MG63 (cell line): ENCODE results near the gene HSPA12A. TPM values are rescaled to one million over a fixed set of nuclear protein-coding genes. Genes with fewer than 3 reads are reported as not detected.
"Not testable (repeated sequence)": the region's sequence is repeated elsewhere in the genome, so short reads cannot be mapped to it uniquely, and the experiment has no call there.

Experiments used
- DNase-seq: peaks from one replicate; pipeline ENCODE4 v3.0.0-alpha.2; 2020
- H3K27me3 ChIP-seq: fragments of 250-450 bp; sonication (Bioruptor Pico); 2 replicates; pipeline ENCODE4 v1.5.1; 2020; ENCODE audit warnings: mild to moderate bottlenecking, moderate library complexity
- H3K36me3 ChIP-seq: fragments of 250-450 bp; sonication (Bioruptor Pico); 2 replicates; pipeline ENCODE4 v1.5.1; 2020; ENCODE audit warnings: mild to moderate bottlenecking, moderate library complexity
- H3K4me3 ChIP-seq: fragments of 250-450 bp; sonication (Bioruptor Pico); 2 replicates; pipeline ENCODE4 v1.5.1; 2020; ENCODE audit warnings: mild to moderate bottlenecking, moderate library complexity
- H3K9me3 ChIP-seq: fragments of 250-450 bp; sonication (Bioruptor Pico); 2 replicates; pipeline ENCODE4 v1.5.1; 2020; ENCODE audit warnings: mild to moderate bottlenecking, moderate library complexity
- total RNA-seq: library from RNA; depleted of rRNA; stranded (reverse); fragments of >200 nt; shearing (Covaris generic); gene quantifications from 2 replicates; pipeline ENCODE4 v1.2.3, GENCODE V29; 2014; ENCODE audit warnings: low replicate concordance

HSPA12A gene
- total RNA-seq, 1 experiment from 2014 or later = 2.8 TPM

DNA sequence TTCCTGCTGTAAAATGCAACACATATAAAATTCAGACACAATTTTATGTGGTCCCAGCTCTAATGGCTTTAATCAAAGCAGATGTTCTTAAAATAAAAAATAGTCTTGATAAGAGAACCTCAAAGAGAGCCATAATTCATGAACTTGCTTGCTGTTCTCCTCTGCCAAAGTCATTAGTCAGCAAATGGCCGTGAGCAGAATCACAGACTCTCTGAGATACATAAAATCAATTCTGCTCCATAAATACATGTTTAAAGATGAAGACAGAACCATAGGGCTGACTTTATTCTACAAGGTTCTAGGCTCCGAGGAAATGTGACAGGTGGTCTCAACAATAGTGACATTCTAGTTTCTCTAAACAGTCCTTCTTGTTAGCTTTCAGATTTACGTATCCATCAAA lies 29.8 kb downstream of the HSPA12A start:
- Histone ChIP-seq H3K27me3 (no peaks in the 10 kb centered on the region), H3K36me3 (no peaks in the 10 kb centered on the region), H3K9me3 (no peaks in the 10 kb centered on the region), H3K4me3 (no peak overlapping the region)
- no peak for DNase-seq

DNA sequence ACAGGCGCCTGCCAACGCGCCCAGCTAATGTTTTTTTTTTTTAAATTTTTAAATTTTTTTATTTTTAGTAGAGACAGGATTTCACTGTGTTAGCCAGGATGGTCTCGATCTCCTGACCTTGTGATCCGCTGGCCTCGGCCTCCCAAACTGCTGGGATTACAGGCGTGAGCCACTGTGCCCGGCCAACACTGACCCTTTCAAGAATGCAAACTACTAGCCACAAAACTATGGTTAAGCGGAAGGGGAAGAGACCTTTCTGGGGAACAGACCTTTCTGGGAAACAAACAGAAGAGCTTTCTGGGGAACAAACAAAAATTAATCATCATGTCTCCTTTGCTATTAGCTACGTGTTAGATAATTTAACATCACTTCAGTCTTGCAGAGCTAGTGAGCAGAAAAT lies 30.6 kb downstream of the HSPA12A start:
- not testable (repeated sequence) for H3K36me3 ChIP-seq, H3K4me3 ChIP-seq, H3K27me3 ChIP-seq, DNase-seq, H3K9me3 ChIP-seq

DNA sequence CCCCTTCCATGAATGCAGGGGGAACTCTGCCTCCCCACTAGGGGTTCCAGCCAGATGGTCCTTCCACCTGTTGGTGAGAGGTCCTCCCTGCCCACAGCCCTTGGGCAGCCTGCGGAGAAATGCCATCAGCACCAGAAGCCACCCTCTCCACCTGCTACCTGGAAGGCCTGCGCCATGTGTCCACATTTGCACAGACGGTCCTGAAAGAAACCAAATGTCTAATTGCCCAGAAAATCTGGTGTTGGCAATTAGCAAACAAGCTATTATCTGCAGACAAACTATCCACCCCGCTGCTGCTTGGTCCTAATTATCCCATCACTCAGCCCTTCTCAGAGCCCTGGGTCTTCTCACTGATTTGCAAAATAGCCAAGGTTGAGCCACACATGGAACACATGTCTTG lies 32.3 kb downstream of the HSPA12A start:
- Histone ChIP-seq H3K36me3 (no peaks in the 10 kb centered on the region), H3K27me3 (no peaks in the 10 kb centered on the region), H3K4me3 (no peak overlapping the region), H3K9me3 (no peaks in the 10 kb centered on the region)
- no peak for DNase-seq

DNA sequence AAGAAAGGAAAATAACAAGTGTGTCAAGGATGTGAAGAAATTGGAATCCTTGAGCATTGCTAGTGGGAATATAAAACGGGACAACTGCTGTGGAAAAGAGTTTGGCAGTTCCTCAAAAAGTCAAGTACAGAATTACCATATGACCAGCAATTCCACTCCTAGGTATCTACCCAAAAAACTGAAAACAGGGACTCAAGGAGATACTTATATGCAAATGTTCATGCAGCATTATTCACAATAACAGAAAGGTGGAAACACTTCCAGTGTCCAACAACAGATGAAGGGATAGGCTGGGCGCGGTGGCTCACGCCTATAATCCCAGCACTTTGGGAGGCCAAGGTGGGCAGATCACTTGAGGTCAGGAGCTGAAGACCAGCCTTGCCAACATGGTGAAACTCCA lies 33.5 kb downstream of the HSPA12A start:
- no peaks in the 10 kb centered on the region for H3K9me3 ChIP-seq
- H3K27me3 ChIP-seq = no peaks in the 10 kb centered on the region
- H3K4me3 ChIP-seq = no peak overlapping the region
- no peaks in the 10 kb centered on the region for H3K36me3 ChIP-seq
- no peak for DNase-seq

DNA sequence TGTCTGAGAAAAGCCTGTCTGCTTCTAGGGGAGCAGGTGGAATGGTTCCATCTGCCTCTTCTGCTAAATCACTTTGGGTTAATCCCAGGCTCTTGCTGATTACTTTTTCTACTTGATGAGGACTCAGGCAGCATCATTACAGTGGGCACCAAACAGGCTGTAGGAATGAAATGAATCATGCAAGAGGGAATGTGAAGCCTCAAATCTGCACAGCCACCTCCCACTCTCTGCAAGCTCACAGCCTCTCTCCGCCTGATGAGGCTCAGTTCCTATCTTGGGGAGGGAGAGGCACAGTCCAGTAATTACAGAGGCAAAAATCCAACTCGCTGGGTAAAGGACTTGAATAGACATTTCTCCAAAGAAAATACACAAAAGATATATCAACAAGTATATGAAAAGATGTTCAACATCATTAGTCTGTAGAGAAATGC lies 34.0 kb downstream of the HSPA12A start:
- no peak overlapping the region for H3K4me3 ChIP-seq
- H3K36me3 ChIP-seq = no peaks in the 10 kb centered on the region
- DNase-seq = no peak
- no peaks in the 10 kb centered on the region for H3K27me3 ChIP-seq
- no peaks in the 10 kb centered on the region for H3K9me3 ChIP-seq

DNA sequence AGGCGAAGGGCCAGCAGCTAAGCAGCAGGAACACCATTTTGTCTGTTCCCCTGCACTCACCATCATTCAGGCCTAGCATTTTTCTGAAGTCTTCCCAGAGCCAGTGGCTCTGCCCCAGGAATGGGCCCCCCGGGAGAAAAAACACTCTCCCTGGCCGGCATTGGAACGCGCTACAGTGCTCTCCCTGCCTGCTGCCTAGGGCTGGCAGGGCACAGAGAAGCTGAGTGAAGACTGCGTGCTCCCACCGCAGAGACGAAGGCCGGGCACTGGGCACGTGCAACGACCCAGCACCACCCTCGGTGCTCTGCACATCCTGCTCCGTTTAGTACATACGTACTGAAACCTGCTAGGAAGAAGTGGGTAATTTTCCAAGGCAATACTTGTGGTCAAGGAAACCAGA lies 34.4 kb downstream of the HSPA12A start:
- Histone ChIP-seq H3K36me3 (no peaks in the 10 kb centered on the region), H3K9me3 (no peaks in the 10 kb centered on the region), H3K27me3 (no peaks in the 10 kb centered on the region), H3K4me3 (no peak overlapping the region)
- no peak for DNase-seq

DNA sequence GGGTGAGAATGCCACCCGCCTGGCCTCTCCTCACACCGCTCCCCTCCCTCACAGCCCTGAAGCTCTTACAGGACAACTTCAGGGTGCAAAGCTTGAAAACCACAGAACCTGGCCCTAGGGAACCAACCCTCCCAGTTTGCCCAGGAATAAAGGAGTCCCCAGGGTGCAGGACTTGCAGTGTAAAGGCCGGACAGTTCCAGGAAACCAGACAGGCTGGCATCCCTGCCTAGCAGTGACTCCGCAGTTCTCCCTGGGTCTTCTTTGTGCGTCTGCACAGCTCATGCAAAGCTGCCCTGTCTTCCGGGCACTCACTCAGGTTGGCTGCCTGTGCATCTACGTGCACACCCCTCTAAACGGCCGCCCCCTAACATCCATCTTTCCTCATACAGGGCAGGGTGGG lies 36.1 kb downstream of the HSPA12A start:
- H3K36me3 ChIP-seq = no peaks in the 10 kb centered on the region
- no peaks in the 10 kb centered on the region for H3K9me3 ChIP-seq
- no peak overlapping the region for H3K4me3 ChIP-seq
- no peaks in the 10 kb centered on the region for H3K27me3 ChIP-seq
- DNase-seq = no peak

DNA sequence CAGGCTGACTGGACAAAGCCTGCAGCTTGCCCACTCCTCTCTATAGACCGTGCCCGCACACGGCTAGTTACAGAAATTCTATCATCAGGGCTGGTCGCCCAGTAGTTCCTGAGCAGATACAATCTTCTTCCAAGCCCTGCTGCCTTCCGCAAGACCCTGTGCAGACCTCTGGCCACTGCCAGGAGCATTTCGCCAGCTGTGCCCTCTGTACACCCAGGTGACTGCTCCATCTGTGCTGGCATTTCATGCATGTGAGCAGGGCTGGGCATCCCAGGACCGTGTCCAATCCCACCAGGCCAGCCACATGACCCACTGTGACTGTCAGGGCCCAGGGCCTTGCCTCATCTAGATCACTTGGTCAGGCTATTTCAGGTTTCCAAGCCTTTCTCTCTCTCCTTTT lies 36.9 kb downstream of the HSPA12A start:
- DNase-seq = no peak
- no peaks in the 10 kb centered on the region for H3K27me3 ChIP-seq
- H3K36me3 ChIP-seq = no peaks in the 10 kb centered on the region
- no peak overlapping the region for H3K4me3 ChIP-seq
- H3K9me3 ChIP-seq = no peaks in the 10 kb centered on the region

DNA sequence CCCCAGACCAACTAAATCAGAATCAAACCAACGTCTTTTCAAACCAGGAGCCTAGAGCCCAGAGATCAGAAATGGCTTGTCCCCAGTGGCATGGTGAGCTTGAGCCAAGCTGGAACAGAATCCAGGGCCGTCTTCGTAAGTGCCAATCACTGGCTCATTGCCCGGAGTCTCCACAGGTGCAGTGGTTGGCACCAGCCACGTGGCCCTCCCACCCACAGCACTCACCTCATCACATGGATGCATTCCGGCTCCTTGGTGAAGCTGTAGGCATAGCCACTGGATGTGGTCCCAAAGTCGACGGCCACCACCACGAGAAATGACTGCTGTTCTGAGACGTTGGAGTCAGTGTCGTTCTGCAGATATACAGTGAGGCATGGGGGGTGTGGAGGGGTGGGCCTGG lies 37.4 kb downstream of the HSPA12A start:
- DNase-seq = no peak
- H3K36me3 ChIP-seq = no peaks in the 10 kb centered on the region
- H3K9me3 ChIP-seq = no peaks in the 10 kb centered on the region
- no peaks in the 10 kb centered on the region for H3K27me3 ChIP-seq
- no peak overlapping the region for H3K4me3 ChIP-seq

DNA sequence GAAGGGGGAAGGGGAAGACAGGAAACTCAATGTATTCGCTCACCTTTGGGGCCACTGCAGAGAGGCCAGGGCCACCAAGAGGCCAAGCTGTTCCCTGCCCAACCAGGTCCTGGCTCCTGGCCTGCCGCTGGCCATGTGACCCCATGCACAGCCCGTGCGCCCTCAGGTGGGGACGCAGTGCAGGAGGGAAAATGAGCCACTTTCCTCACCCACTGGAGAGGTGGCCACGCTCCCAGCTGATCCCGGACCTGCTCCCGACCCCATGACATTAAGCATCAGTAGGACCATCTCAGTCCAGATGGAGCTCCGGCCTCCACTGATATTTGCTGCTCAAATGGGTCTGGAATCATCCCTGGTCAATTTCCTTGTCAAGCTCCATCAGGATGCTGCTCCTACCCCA lies 40.2 kb downstream of the HSPA12A start:
- Histone ChIP-seq H3K9me3 (no peaks in the 10 kb centered on the region), H3K4me3 (no peak overlapping the region), H3K27me3 (no peaks in the 10 kb centered on the region), H3K36me3 (no peaks in the 10 kb centered on the region)
- no peak for DNase-seq

DNA sequence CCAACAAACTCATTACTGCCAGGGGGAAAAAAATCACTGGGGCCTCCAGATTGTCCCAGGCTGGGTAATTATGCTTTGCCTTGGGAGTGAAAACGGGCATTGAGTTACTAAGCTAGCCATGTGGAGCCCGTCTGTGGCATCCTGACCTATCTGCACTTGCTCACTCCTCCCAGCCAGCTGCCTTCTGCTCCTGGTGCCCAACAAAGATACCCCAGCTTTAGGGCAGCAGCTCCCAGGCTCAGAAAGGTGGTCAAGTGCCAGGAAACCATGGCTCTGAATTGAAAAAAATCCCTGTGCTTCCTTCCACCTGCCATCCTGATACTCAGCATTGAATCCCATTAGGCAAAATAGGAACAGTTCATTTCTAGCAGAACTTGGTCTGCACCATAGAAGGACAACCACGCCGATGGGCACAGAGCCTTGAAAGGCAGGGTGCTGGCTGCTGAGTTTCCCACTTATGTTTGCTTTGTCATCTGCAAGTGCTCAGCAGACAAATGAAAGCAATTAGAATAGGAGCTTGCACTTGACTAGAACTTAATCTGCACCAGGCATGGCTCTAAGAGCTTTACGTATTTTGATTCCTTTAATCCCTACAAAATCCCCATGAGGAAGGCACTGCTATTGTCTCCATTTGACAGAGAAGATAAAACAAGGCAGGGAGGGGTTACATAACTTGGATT lies 42.8 kb downstream of the HSPA12A start:
- Histone ChIP-seq H3K4me3 (no peak overlapping the region), H3K27me3 (no peaks in the 10 kb centered on the region), H3K9me3 (no peaks in the 10 kb centered on the region), H3K36me3 (no peaks in the 10 kb centered on the region)
- DNase-seq = no peak

DNA sequence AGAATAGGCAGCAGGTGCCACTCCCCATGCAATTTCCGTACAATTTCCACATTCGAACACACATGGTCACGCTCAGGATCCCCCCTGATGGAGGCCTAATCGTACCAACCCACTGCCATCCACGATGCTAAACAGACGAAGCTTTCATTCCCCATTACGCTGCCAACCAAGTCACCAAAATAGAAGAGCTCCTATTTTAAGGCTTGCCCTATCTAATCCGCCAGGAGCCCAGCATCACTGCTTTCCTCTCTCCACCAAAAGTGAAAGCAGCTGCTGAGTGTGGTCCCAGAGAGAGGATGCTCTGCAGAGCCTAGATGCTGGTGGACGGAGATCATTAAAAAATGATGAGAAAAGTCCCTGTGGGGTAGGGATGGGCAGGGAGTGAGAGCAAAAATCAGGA lies 43.3 kb downstream of the HSPA12A start:
- no peak for DNase-seq
- Histone ChIP-seq H3K9me3 (no peaks in the 10 kb centered on the region), H3K4me3 (no peak overlapping the region), H3K27me3 (no peaks in the 10 kb centered on the region), H3K36me3 (no peaks in the 10 kb centered on the region)

DNA sequence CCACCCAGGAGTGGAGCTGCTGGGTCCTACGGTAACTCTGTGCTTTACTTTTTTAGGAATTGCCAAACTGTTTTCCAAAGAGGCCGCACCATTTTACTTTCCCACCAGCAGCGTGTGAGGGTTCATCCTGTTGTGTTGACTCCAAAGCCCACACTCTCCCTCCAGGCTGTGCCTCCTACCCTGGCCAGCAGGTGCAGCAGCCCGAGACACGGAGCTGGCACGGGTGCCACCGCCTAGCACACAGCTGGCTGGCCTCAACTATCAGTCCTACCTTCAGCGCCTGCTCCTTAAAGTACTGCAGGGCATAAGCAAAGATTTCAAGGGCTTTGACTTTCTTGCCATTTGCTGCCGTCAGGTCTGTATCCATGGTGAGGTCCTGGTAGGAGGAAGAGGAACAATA lies 44.0 kb downstream of the HSPA12A start:
- H3K9me3 ChIP-seq = no peaks in the 10 kb centered on the region
- no peaks in the 10 kb centered on the region for H3K36me3 ChIP-seq
- H3K4me3 ChIP-seq = no peak overlapping the region
- H3K27me3 ChIP-seq = no peaks in the 10 kb centered on the region
- DNase-seq = no peak

DNA sequence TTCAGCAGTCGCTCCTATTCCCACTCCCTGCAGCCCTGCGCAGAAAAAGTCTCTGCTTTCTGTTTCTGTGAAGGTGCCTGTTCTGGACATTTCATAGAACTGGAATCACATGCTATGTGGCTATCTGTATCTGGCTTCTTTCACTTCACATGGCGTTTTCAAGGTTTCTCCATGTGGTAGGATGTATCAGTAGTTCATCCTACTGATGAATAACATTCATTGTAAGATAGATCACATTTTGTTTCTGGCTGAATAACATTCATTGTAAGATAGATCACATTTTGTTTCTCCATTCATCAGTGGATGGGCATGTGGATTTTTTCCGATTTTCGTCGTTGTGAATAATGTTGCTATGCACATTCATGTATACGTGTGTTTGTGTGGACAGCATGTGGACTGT lies 44.5 kb downstream of the HSPA12A start:
- no peak for DNase-seq
- H3K27me3 ChIP-seq = no peaks in the 10 kb centered on the region
- H3K36me3 ChIP-seq = no peaks in the 10 kb centered on the region; the same call in 1 of the 2 replicates
- no peak overlapping the region for H3K4me3 ChIP-seq
- H3K9me3 ChIP-seq = no peaks in the 10 kb centered on the region

DNA sequence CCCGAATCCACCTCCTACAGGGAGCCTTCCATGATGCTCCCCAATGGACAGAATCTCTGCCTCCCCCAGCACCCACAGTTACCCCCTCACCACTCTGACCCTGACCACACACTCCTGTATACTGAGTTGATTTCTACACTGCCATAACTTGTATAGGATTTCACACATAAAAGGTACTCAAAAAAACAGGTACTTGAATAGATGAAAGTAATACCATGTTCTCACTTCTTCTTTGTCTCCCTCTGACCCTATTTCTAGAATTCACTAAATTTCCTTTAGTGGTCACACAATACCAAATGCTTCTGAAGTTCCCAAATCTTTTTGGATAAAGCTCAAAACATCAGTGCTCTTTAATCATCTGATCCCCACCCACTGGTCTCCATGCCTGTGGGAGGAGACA lies 45.4 kb downstream of the HSPA12A start:
- no peak overlapping the region for H3K4me3 ChIP-seq
- H3K36me3 ChIP-seq = no peaks in the 10 kb centered on the region; the same call in 1 of the 2 replicates
- H3K9me3 ChIP-seq = no peaks in the 10 kb centered on the region
- no peak for DNase-seq
- H3K27me3 ChIP-seq = no peaks in the 10 kb centered on the region

DNA sequence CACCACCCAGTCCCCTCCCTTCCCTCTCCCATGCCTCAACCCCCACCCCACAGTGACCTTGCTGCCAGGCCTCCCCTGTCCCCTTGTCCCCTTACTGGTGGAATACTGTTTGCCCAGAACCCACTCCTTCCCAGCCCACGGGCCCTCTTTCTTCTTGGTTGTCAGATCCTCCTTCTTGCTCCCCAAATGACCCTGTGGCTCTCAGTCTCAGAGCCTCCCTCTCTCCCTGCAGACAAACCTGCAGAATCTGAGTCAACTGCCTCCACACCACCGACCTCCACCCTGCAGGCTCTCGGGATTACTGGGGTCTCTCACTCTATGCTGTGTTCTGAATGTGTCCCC lies 47.5 kb downstream of the HSPA12A start:
- Histone ChIP-seq H3K9me3 (no peaks in the 10 kb centered on the region), H3K36me3 (no peaks in the 10 kb centered on the region; the same call in 1 of the 2 replicates), H3K27me3 (no peaks in the 10 kb centered on the region), H3K4me3 (no peak overlapping the region)
- no peak for DNase-seq

DNA sequence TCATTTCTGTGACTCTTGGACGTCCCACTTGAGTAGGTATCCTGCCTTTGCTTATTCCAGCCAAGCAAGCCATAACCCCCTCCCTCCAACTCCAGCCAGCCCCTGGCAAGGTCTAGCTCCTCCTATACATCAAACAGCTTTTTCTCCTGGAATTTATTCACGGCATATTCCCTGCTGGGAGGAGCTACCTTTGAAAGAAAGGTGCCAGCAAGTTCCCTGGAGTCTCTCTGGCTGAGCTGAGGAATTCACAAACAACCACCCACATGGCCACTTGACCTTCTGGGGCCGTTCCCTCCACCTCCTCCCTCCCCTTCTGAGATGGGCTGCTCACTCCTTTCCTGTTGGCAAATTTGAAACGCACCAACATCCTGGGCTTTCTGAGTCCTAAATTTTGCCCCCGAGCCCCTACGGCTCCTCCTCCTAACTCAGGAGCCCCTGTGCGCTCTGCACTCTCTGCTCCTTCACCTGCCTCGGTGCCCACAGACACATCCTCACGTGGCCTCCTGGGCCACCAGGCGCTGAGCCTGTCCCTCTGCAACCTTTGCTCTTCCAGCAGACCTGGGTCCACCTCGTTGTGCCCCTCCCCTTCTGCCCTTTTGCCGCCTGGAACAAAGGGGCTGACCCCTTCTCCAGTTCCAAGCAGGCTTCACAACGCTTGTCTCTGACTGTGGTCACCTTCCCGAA lies 48.0 kb downstream of the HSPA12A start:
- no peaks in the 10 kb centered on the region; the same call in 1 of the 2 replicates for H3K36me3 ChIP-seq
- no peaks in the 10 kb centered on the region for H3K9me3 ChIP-seq
- no peak for DNase-seq
- no peak overlapping the region for H3K4me3 ChIP-seq
- H3K27me3 ChIP-seq = no peaks in the 10 kb centered on the region

DNA sequence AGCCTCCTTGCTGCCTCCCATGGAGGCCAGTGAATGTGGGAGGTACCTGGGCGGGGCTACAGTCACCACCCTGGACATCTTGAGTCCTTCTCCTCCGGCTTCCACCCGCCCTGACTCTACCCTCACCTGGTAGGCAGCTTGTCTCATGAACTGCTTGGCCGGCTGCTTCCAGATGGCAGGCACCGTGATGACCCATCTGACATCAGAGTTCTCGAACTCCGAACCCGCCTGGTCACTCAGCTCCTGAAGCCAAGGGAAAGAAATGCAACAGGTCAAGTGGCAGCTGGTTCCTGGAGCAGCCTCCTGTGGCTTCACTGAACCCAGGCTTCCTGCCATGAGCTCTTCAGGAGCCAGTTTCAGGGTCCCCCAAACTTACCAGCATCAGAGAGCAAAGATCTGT lies 50.1 kb downstream of the HSPA12A start:
- H3K4me3 ChIP-seq = no peak overlapping the region
- H3K36me3 ChIP-seq = no peaks in the 10 kb centered on the region; the same call in 1 of the 2 replicates
- H3K27me3 ChIP-seq = no peaks in the 10 kb centered on the region
- H3K9me3 ChIP-seq = no peaks in the 10 kb centered on the region
- no peak for DNase-seq
